Glomerular endothelial cell (primary cell): ENCODE results near the gene KRT76. TPM values are rescaled to one million over a fixed set of nuclear protein-coding genes. Genes with fewer than 3 reads are reported as not detected.

Experiments
- DNase-seq: peaks from one replicate; pipeline ENCODE4 v3.0.0-alpha.2; 2011; ENCODE audit warnings: low read depth, low spot score; ENCODE audit errors: extremely low read depth
- total RNA-seq: library from RNA; depleted of rRNA; stranded (reverse); fragments of >200 nt; gene quantifications from 2 replicates; pipeline ENCODE4 v1.2.3, GENCODE V29; 2015

Gene KRT76
- total RNA-seq, 1 donor from 2014 or later = not detected

- DNase-seq = no peak
Observed at GRCh38 chr12:52813885-52814709, 37.0 kb upstream of the KRT76 start, which contains the start of gene KRT4. Gene KRT4 (minus strand): TSS chr12:52814116. CDS start chr12:52814058, 58 bp downstream.

- no peak for DNase-seq
Observed at GRCh38 chr12:52813203-52813819, 36.2 kb upstream of the KRT76 start.

- DNase-seq = no peak
Observed at GRCh38 chr12:52812749-52813148, 35.6 kb upstream of the KRT76 start.

- no peak for DNase-seq
Observed at GRCh38 chr12:52812073-52812400, 34.9 kb upstream of the KRT76 start.

GRCh38 chr12:52811191-52812072, 34.3 kb upstream of the KRT76 start:
- DNase-seq = no peak

- DNase-seq = no peak
Observed at GRCh38 chr12:52810554-52810953, 33.4 kb upstream of the KRT76 start.

GRCh38 chr12:52809166-52809565, 32.0 kb upstream of the KRT76 start:
- DNase-seq = no peak

- no peak for DNase-seq
Observed at GRCh38 chr12:52808573-52809160, 31.5 kb upstream of the KRT76 start.

GRCh38 chr12:52807544-52808470, 30.7 kb upstream of the KRT76 start:
- DNase-seq = no peak

- DNase-seq = no peak
Observed at GRCh38 chr12:52806821-52807543, 29.8 kb upstream of the KRT76 start.

GRCh38 chr12:52806169-52806811, 29.1 kb upstream of the KRT76 start:
- DNase-seq = no peak

- DNase-seq = no peak
Observed at GRCh38 chr12:52805739-52806138, 28.6 kb upstream of the KRT76 start.

- no peak for DNase-seq
Observed at GRCh38 chr12:52805000-52805399, 27.9 kb upstream of the KRT76 start.

GRCh38 chr12:52802442-52802841, 25.3 kb upstream of the KRT76 start:
- DNase-seq = no peak

- DNase-seq = no peak
Observed at GRCh38 chr12:52801773-52802172, 24.6 kb upstream of the KRT76 start.

GRCh38 chr12:52800259-52800917, 23.2 kb upstream of the KRT76 start:
- DNase-seq = no peak

- no peak for DNase-seq
Observed at GRCh38 chr12:52799505-52800211, 22.5 kb upstream of the KRT76 start.
